H1 (cell line): ENCODE results near the gene PDK3. TPM values are rescaled to one million over a fixed set of nuclear protein-coding genes. Genes with fewer than 3 reads are reported as not detected.

Experiments
- CTCF ChIA-PET: fragments of 300-600 bp; sonication (Branson Sonifier 250); formaldehyde crosslinking; loops from one replicate; lab custom pipeline; 2021; ENCODE audit not compliant: partially characterized antibody; lab: Charles Lee
- POLR2A ChIA-PET: fragments of 300-600 bp; sonication (Branson Sonifier 250); formaldehyde crosslinking; loops from one replicate; lab custom pipeline; 2021; ENCODE audit warnings: inconsistent platforms; ENCODE audit not compliant: partially characterized antibody; lab: Charles Lee
- DNase-seq, 2 experiments: peaks; one replicate each; pipeline versions ENCODE4 v3.0.0 to v3.0.0-alpha.2; 2010 to 2022; ENCODE audit warnings: low spot score in 2 of 2, low read depth in 1 of 2, mixed read lengths in 1 of 2
- FAIRE-seq: peaks from 2 replicates; lab custom pipeline; 2011; peaks lifted over from hg19 to GRCh38; lab: Jason Lieb, UNC
- H2AFZ ChIP-seq: 2 replicates; pipeline ENCODE4 v1.8.1; 2012; ENCODE audit warnings: low read length, inconsistent platforms
- H2AK5ac ChIP-seq: 2 replicates; pipeline ENCODE4 v1.6.1; 2013; ENCODE audit warnings: low read depth, low read length
- H2BK120ac ChIP-seq: replicated peaks from 2 replicates; pipeline ENCODE3; 2013; ENCODE audit warnings: low read depth, low read length, inconsistent platforms
- H2BK12ac ChIP-seq: 2 replicates; pipeline ENCODE4 v1.6.1; 2013; ENCODE audit warnings: low read depth, low read length
- H2BK15ac ChIP-seq: 2 replicates; pipeline ENCODE4 v1.6.1; 2013; ENCODE audit warnings: low read length
- H2BK20ac ChIP-seq: 2 replicates; pipeline ENCODE4 v1.6.1; 2013; ENCODE audit warnings: low read length
- H2BK5ac ChIP-seq: 2 replicates; pipeline ENCODE4 v1.6.1; 2013; ENCODE audit warnings: low read depth, low read length
- H3K14ac ChIP-seq: 2 replicates; pipeline ENCODE4 v1.6.1; 2013; ENCODE audit warnings: inconsistent platforms; ENCODE audit not compliant: insufficient read length
- H3K18ac ChIP-seq: 2 replicates; pipeline ENCODE4 v1.6.1; 2013; ENCODE audit warnings: low read length; ENCODE audit errors: extremely low read depth
- H3K23ac ChIP-seq: 2 replicates; pipeline ENCODE4 v1.6.1; 2013; ENCODE audit warnings: inconsistent platforms; ENCODE audit not compliant: insufficient read length
- H3K23me2 ChIP-seq: 2 replicates; pipeline ENCODE4 v1.6.1; 2013; ENCODE audit warnings: low read depth, low read length
- H3K27ac ChIP-seq: 2 replicates; pipeline ENCODE4 v1.6.1; 2011; ENCODE audit warnings: low read depth, low read length, inconsistent platforms
- H3K27me3 ChIP-seq, 4 experiments: replicated peaks in 1 of 4; 1 replicate in 1 of 4; 2 replicates in 3 of 4; pipeline versions ENCODE4 v1.6.1 to v1.8.1; 2011 to 2013; ENCODE audit warnings: low read length in 3 of 4, mild to moderate bottlenecking in 3 of 4, inconsistent platforms in 2 of 4, mixed read lengths in 2 of 4, moderate library complexity in 1 of 4; ENCODE audit not compliant: control insufficient read depth in 3 of 4, insufficient read depth in 3 of 4; ENCODE audit errors: extremely low read depth in 1 of 4
- H3K36me3 ChIP-seq, 4 experiments: 2 replicates each; pipeline versions ENCODE4 v1.6.1 to v1.8.1; 2011 to 2013; ENCODE audit warnings: mild to moderate bottlenecking in 4 of 4, low read length in 3 of 4, moderate library complexity in 2 of 4, control low read depth in 1 of 4, inconsistent platforms in 1 of 4; ENCODE audit not compliant: insufficient read depth in 4 of 4, control insufficient read depth in 2 of 4
- H3K4ac ChIP-seq: replicated peaks from 2 replicates; pipeline ENCODE3; 2013; ENCODE audit warnings: low read length, low read depth, mixed read lengths, inconsistent platforms; ENCODE audit not compliant: insufficient read length
- H3K4me1 ChIP-seq, 4 experiments: replicated peaks in 1 of 4; 1 replicate in 1 of 4; 2 replicates in 3 of 4; pipeline versions ENCODE4 v1.6.1 to v1.8.1; 2011 to 2013; ENCODE audit warnings: low read length in 3 of 4, inconsistent platforms in 2 of 4, mixed read lengths in 1 of 4; ENCODE audit not compliant: insufficient read depth in 4 of 4, control insufficient read depth in 3 of 4
- H3K4me2 ChIP-seq, 2 experiments: 2 replicates each; pipeline versions ENCODE4 v1.6.1 to v1.8.1; 2011 to 2013; ENCODE audit warnings: low read depth in 2 of 2, low read length in 2 of 2, control low read depth in 1 of 2, inconsistent platforms in 1 of 2, mild to moderate bottlenecking in 1 of 2; ENCODE audit not compliant: insufficient read depth in 1 of 2
- H3K4me3 ChIP-seq, 4 experiments: fragments of 200-600, 300-600 bp in 1 of 4; sonication (generic), shearing (Covaris generic), sonication (Bioruptor Twin) in 1 of 4; 2 replicates each; pipeline versions ENCODE4 v1.5.1 to v1.8.1; 2011 to 2016; ENCODE audit warnings: low read length in 4 of 4, low read depth in 3 of 4, control low read depth in 2 of 4, inconsistent platforms in 2 of 4, mild to moderate bottlenecking in 2 of 4, mixed read lengths in 1 of 4, moderate library complexity in 1 of 4; ENCODE audit not compliant: insufficient read depth in 2 of 4; ENCODE audit errors: extremely low read depth in 1 of 4
- H3K56ac ChIP-seq: replicated peaks from 2 replicates; pipeline ENCODE3; 2013; ENCODE audit warnings: low read depth, mild to moderate bottlenecking, mixed read lengths, low read length, inconsistent platforms; ENCODE audit not compliant: insufficient read length
- H3K79me1 ChIP-seq: 2 replicates; pipeline ENCODE4 v1.6.1; 2013; ENCODE audit warnings: low read depth, low read length, control low read depth
- H3K79me2 ChIP-seq, 2 experiments: 2 replicates each; pipeline versions ENCODE4 v1.6.1 to v1.8.1; 2012 to 2013; ENCODE audit warnings: low read length in 2 of 2, mild to moderate bottlenecking in 2 of 2, inconsistent platforms in 1 of 2; ENCODE audit not compliant: insufficient read depth in 2 of 2, control insufficient read depth in 1 of 2
- H3K9ac ChIP-seq, 4 experiments: replicated peaks in 1 of 4; 1 replicate in 1 of 4; 2 replicates in 3 of 4; pipeline versions ENCODE4 v1.6.1 to v1.8.1; 2011 to 2013; ENCODE audit warnings: low read depth in 3 of 4, low read length in 3 of 4, control low read depth in 2 of 4, mild to moderate bottlenecking in 2 of 4, moderate library complexity in 2 of 4, inconsistent platforms in 1 of 4; ENCODE audit errors: extremely low read depth in 1 of 4
- H3K9me3 ChIP-seq, 2 experiments: 2 replicates each; pipeline versions ENCODE4 v1.6.1 to v1.8.1; 2012 to 2013; ENCODE audit warnings: mild to moderate bottlenecking in 2 of 2, moderate library complexity in 2 of 2, control low read depth in 1 of 2, inconsistent platforms in 1 of 2, low read depth in 1 of 2, low read length in 1 of 2, mixed read lengths in 1 of 2; ENCODE audit not compliant: insufficient read depth in 2 of 2
- H4K20me1 ChIP-seq, 2 experiments: replicated peaks in 1 of 2; 2 replicates each; pipeline versions ENCODE3 to v1.8.1; 2011 to 2013; ENCODE audit warnings: inconsistent platforms in 2 of 2, low read length in 2 of 2, mild to moderate bottlenecking in 1 of 2; ENCODE audit not compliant: insufficient read depth in 2 of 2, control insufficient read depth in 1 of 2
- H4K5ac ChIP-seq: 2 replicates; pipeline ENCODE4 v1.6.1; 2013; ENCODE audit warnings: low read length, low read depth, mixed read lengths, inconsistent platforms; ENCODE audit not compliant: insufficient read length
- H4K8ac ChIP-seq: 2 replicates; pipeline ENCODE4 v1.8.0; 2013; ENCODE audit warnings: mild to moderate bottlenecking, moderate library complexity, low read length, inconsistent platforms; ENCODE audit not compliant: insufficient read depth; ENCODE audit errors: extremely low read depth
- H4K91ac ChIP-seq: replicated peaks from 2 replicates; pipeline ENCODE3; 2013; ENCODE audit warnings: low read length, mixed read lengths, inconsistent platforms; ENCODE audit not compliant: insufficient read length
- BRCA1 ChIP-seq: IDR thresholded peaks from 2 replicates; pipeline ENCODE4 v1.6.1; 2012; ENCODE audit warnings: low read depth, low read length, improper control_type of control experiment
- CBX8 ChIP-seq: fragments of 300-800, 300-1000 bp; sonication (generic); IDR thresholded peaks from 2 replicates; pipeline ENCODE4 v1.7.1; 2016; ENCODE audit warnings: low read depth, low read length, borderline replicate concordance
- JUND ChIP-seq: IDR thresholded peaks from 2 replicates; pipeline ENCODE4 v1.6.1; 2011; ENCODE audit warnings: mild to moderate bottlenecking, improper control_type of control experiment, low read length
- NRF1 ChIP-seq: IDR thresholded peaks from 2 replicates; pipeline ENCODE4 v1.6.1; 2011; ENCODE audit warnings: mild to moderate bottlenecking, low read depth, low read length, improper control_type of control experiment
- RAD21 ChIP-seq, 2 experiments: IDR thresholded peaks in 1 of 2; conservative IDR thresholded peaks in 1 of 2; 2 replicates each; pipeline ENCODE4 v1.6.1; 2011; ENCODE audit warnings: low read depth in 2 of 2, low read length in 2 of 2, improper control_type of control experiment in 1 of 2, inconsistent platforms in 1 of 2, mild to moderate bottlenecking in 1 of 2, moderate library complexity in 1 of 2
- SP1 ChIP-seq: IDR thresholded peaks from 2 replicates; pipeline ENCODE4 v1.6.1; 2011; ENCODE audit warnings: low read depth, low read length
- WGBS, 2 experiments: shearing (Covaris generic) in 1 of 2; methylation state at CpG; one replicate each; pipeline versions ENCODE4 v1.1.6 to v1.1.7; 2013 to 2015; ENCODE audit warnings: low lambda C conversion rate in 2 of 2, mixed read lengths in 2 of 2, inconsistent platforms in 1 of 2, low coverage in 1 of 2, missing lambda C conversion rate in 1 of 2; ENCODE audit not compliant: insufficient replicate concordance in 2 of 2, insufficient coverage in 1 of 2, insufficient read length in 1 of 2; ENCODE audit errors: extremely low coverage in 1 of 2, missing lambda C conversion rate in 1 of 2; 5-methylcytosine and 5-hydroxymethylcytosine counted together
- polyA plus RNA-seq, 7 experiments: library from polyadenylated mRNA; depleted of rRNA in 3 of 7; stranded (reverse) in 5 of 7; unstranded in 2 of 7; fragments of >200 nt in 5 of 7; fragments of 200-250 nt in 2 of 7; gene quantifications; 1 replicate in 5 of 7; 2 replicates in 1 of 7; 4 replicates in 1 of 7; pipeline versions ENCODE4 v1.2.1 to v1.2.3, GENCODE V29; 2011 to 2013; ENCODE audit warnings: missing spikeins in 2 of 7, mixed read lengths in 2 of 7
- total RNA-seq: library from RNA; stranded (reverse); fragmentation: NEBNext Ultra II Directional; extraction: Animal tissue kit (Norgen Biotek cat#: 25700); gene quantifications from 2 replicates; pipeline ENCODE4 v1.2.1, GENCODE V29; 2021

The PDK3 gene
- total and polyA plus RNA-seq, 2 of the 8 experiments (the other 6 are each of a cell fraction or from before 2014, with no cell fraction given) = 22.5 to 25.5 TPM

GRCh38 chrX:24528605-24529004, 63.5 kb downstream of the PDK3 start:
- H3K9me3 ChIP-seq = no peaks in the 10 kb centered on the region
- H4K91ac ChIP-seq = no peak overlapping the region
- no peak for FAIRE-seq
- no peak overlapping the region for H4K5ac ChIP-seq
- no peak overlapping the region for H2BK15ac ChIP-seq
- no peak overlapping the region for H2BK5ac ChIP-seq
- peaks cover 0 to 14% (median 2%) of the 10 kb centered on the region in 4 experiments; a peak in 2 of 8 replicates for H3K36me3 ChIP-seq
- no peaks in the 10 kb centered on the region for H3K23me2 ChIP-seq
- H3K56ac ChIP-seq = no peak overlapping the region
- no peak overlapping the region for H3K4me3 ChIP-seq
- H3K27me3 ChIP-seq = no peaks in the 10 kb centered on the region
- H3K18ac ChIP-seq = no peak overlapping the region
- H2BK12ac ChIP-seq = no peak overlapping the region
- H4K8ac ChIP-seq = no peak overlapping the region
- ChIA-PET CTCF (no interaction called here), POLR2A (no interaction called here)
- no peak overlapping the region for H2AK5ac ChIP-seq
- H3K27ac ChIP-seq = peak overlapping the region; percentile 52; the same call in 1 of the 2 replicates
- H4K20me1 ChIP-seq = no peaks in the 10 kb centered on the region
- peaks cover 0 to 14% (median 7%) of the 10 kb centered on the region in 4 experiments; a peak in 4 of 7 replicates for H3K4me1 ChIP-seq
- no peak overlapping the region for H2BK120ac ChIP-seq
- no peaks in the 10 kb centered on the region for H3K79me1 ChIP-seq
- H3K9ac ChIP-seq = no peak overlapping the region
- WGBS, 2 experiments = 57% methylated on average over 1 of the region's 1 CpG; no CpG with 5 or more reads in 1 of the 2 experiments
- no peak overlapping the region for H2AFZ ChIP-seq
- no peak overlapping the region for H3K4ac ChIP-seq
- no peak overlapping the region for H2BK20ac ChIP-seq
- no peak overlapping the region for H3K14ac ChIP-seq
- no peak overlapping the region for H3K23ac ChIP-seq
- no peak overlapping the region for H3K4me2 ChIP-seq
- no peak for DNase-seq
- H3K79me2 ChIP-seq = no peaks in the 10 kb centered on the region
- TF ChIP-seq CBX8 (no peak), NRF1 (no peak), SP1 (no peak), JUND (no peak), BRCA1 (no peak), RAD21 (IDR thresholded peaks at IDR 0.05 in 1 of 2, conservative IDR thresholded peaks at IDR 0.05 in 1 of 2; ENCODE audit: low read depth in 2 of 2, low read length in 2 of 2) (no peak)
